Activated CD4-positive, CD25-positive, alpha-beta regulatory T cell (primary cell): ENCODE results near the gene TOR1B.

Experiments
- DNase-seq, 4 experiments: peaks; one replicate each; lab custom pipeline; 2025; lab: John Stamatoyannopoulos, UW

The TOR1B gene

GRCh38 chr9:129845373-129845772 lies 42.4 kb downstream of the TOR1B start:
- no peak for DNase-seq

- no peak for DNase-seq
Measured at GRCh38 chr9:129848712-129849441, 45.9 kb downstream of the TOR1B start.

- no peak for DNase-seq
Measured at GRCh38 chr9:129849901-129850300, 46.9 kb downstream of the TOR1B start.

GRCh38 chr9:129850821-129851550 lies 48.0 kb downstream of the TOR1B start:
- DNase-seq, result no peak

GRCh38 chr9:129851821-129852220 lies 48.8 kb downstream of the TOR1B start:
- no peak for DNase-seq

GRCh38 chr9:129852579-129852978 lies 49.6 kb downstream of the TOR1B start:
- no peak for DNase-seq

GRCh38 chr9:129853614-129854013 lies 50.6 kb downstream of the TOR1B start:
- no peak for DNase-seq

GRCh38 chr9:129854588-129855110 lies 51.7 kb downstream of the TOR1B start:
- DNase-seq, result no peak

- DNase-seq, result no peak
Measured at GRCh38 chr9:129857207-129857606, 54.2 kb downstream of the TOR1B start.

GRCh38 chr9:129858167-129858962 lies 55.4 kb downstream of the TOR1B start:
- DNase-seq, result no peak
